GM06990 (cell line): ENCODE measurements around the gene FAHD2A.

ENCODE experiments used
- DNase-seq: peaks from one replicate; pipeline ENCODE4 v3.0.0-alpha.2; 2011; ENCODE audit not compliant: insufficient read length; ENCODE audit errors: extremely low read depth
- H3K27me3 ChIP-seq: replicated peaks from 2 replicates; pipeline ENCODE4 v1.6.0; 2011; ENCODE audit warnings: low read length; ENCODE audit not compliant: control insufficient read depth, insufficient read depth
- H3K36me3 ChIP-seq: 2 replicates; pipeline ENCODE4 v1.5.1; 2011; ENCODE audit warnings: low read length; ENCODE audit not compliant: control insufficient read depth, insufficient read depth
- H3K4me3 ChIP-seq: replicated peaks from 2 replicates; pipeline ENCODE4 v1.5.1; 2011; ENCODE audit warnings: low read depth, mild to moderate bottlenecking, control low read depth, low read length
- CTCF ChIP-seq: IDR thresholded peaks from 2 replicates; pipeline ENCODE4 v1.5.1; 2011; ENCODE audit warnings: low read length, control low read depth, mild to moderate bottlenecking, inconsistent platforms; ENCODE audit not compliant: insufficient read depth, poor library complexity, severe bottlenecking

FAHD2A gene

GRCh38 chr2:95382686-95383634 lies 19.5 kb upstream of the FAHD2A start:
- Histone ChIP-seq H3K4me3 (no peak overlapping the region), H3K27me3 (no peaks in the 10 kb centered on the region), H3K36me3 (no peaks in the 10 kb centered on the region)
- TF ChIP-seq CTCF = no peak
- DNase-seq = no peak

- Histone ChIP-seq H3K4me3 (no peak overlapping the region), H3K27me3 (no peaks in the 10 kb centered on the region), H3K36me3 (no peaks in the 10 kb centered on the region)
- TF ChIP-seq CTCF = no peak
- DNase-seq = no peak
Observed at GRCh38 chr2:95383635-95384027, 18.9 kb upstream of the FAHD2A start.

- H3K27me3 ChIP-seq = no peaks in the 10 kb centered on the region
- no peak for TF ChIP-seq CTCF
- no peak overlapping the region for H3K4me3 ChIP-seq
- no peaks in the 10 kb centered on the region for H3K36me3 ChIP-seq
- DNase-seq = no peak
Observed at GRCh38 chr2:95384854-95385569, 17.5 kb upstream of the FAHD2A start.

- no peak for DNase-seq
- Histone ChIP-seq H3K27me3 (no peaks in the 10 kb centered on the region), H3K4me3 (no peak overlapping the region), H3K36me3 (no peaks in the 10 kb centered on the region)
- TF ChIP-seq CTCF = no peak
Observed at GRCh38 chr2:95385570-95385984, 16.9 kb upstream of the FAHD2A start.

GRCh38 chr2:95386031-95386430 lies 16.5 kb upstream of the FAHD2A start:
- no peak overlapping the region for H3K4me3 ChIP-seq
- H3K36me3 ChIP-seq = no peaks in the 10 kb centered on the region
- H3K27me3 ChIP-seq = no peaks in the 10 kb centered on the region
- DNase-seq = no peak
- TF ChIP-seq CTCF = no peak
